ENCODE measurements around the gene POU2AF2. TPM values are rescaled to one million over a fixed set of nuclear protein-coding genes. Genes with fewer than 3 reads are reported as not detected.

The POU2AF2 gene
- total RNA-seq, 1 donor from 2014 or later, result not detected

GRCh38 chr11:111237926-111238325 is 7.6 kb upstream of the POU2AF2 start:
- Mint-ChIP-seq H3K4me3 (no peak overlapping the region), H3K9me3 (no peaks in the 10 kb centered on the region)
- intact Hi-C loops (cut with micrococcal nuclease), result loop anchor here (10.0 kb wide), 1 partner anchor 443 kb away; no protein-coding TSS in a partner anchor

GRCh38 chr11:111246956-111247355 is 1.4 kb downstream of the POU2AF2 start:
- ChIA-PET POLR2A (no interaction called here), CTCF (no interaction called here)
- Mint-ChIP-seq H3K4me1 (no peaks in the 10 kb centered on the region), H3K27me3 (peaks cover 23% of the 10 kb centered on the region), H3K4me3 (no peak overlapping the region), H3K36me3 (ENCODE audit: low read depth) (no peaks in the 10 kb centered on the region), H3K9me3 (no peaks in the 10 kb centered on the region), H3K27ac (no peak overlapping the region)
- no peak for DNase-seq
- ATAC-seq (ENCODE audit: low read depth), result no peak
- TF ChIP-seq CTCF (IDR thresholded peaks at IDR 0.05), result no peak
- intact Hi-C loops (cut with micrococcal nuclease), result no loop called here

More at GRCh38 chr11:111237926-111238325, 7.6 kb upstream of the POU2AF2 start:
- ChIA-PET CTCF (no interaction called here), POLR2A (interaction anchor here (0.6 kb wide), 1 partner anchor 791 kb away, joined by 3 read pairs; no protein-coding TSS in a partner anchor)
- no peaks in the 10 kb centered on the region for H3K36me3 Mint-ChIP-seq (ENCODE audit: low read depth)
- no peaks in the 10 kb centered on the region for H3K4me1 Mint-ChIP-seq
- peaks cover 10% of the 10 kb centered on the region for H3K27me3 Mint-ChIP-seq
- DNase-seq, result no peak
- H3K27ac Mint-ChIP-seq, result no peak overlapping the region
- TF ChIP-seq CTCF (IDR thresholded peaks at IDR 0.05), result no peak
- no peak for ATAC-seq (ENCODE audit: low read depth)

GRCh38 chr11:111250936-111251335 is 5.4 kb downstream of the POU2AF2 start:
- DNase-seq (no peak), ATAC-seq (ENCODE audit: low read depth) (no peak)
- TF ChIP-seq CTCF (IDR thresholded peaks at IDR 0.05), result no peak
- H3K27me3 Mint-ChIP-seq, result peaks cover 20% of the 10 kb centered on the region
- no peak overlapping the region for H3K4me3 Mint-ChIP-seq
- H3K27ac Mint-ChIP-seq, result no peak overlapping the region
- H3K36me3 Mint-ChIP-seq (ENCODE audit: low read depth), result no peaks in the 10 kb centered on the region
- no peaks in the 10 kb centered on the region for H3K4me1 Mint-ChIP-seq
- POLR2A ChIA-PET, result no interaction called here
- H3K9me3 Mint-ChIP-seq, result no peaks in the 10 kb centered on the region
- intact Hi-C loops (cut with micrococcal nuclease), result no loop called here
- CTCF ChIA-PET, result no interaction called here

- Mint-ChIP-seq H3K36me3 (ENCODE audit: low read depth) (no peaks in the 10 kb centered on the region), H3K27me3 (peaks cover 23% of the 10 kb centered on the region), H3K4me1 (no peaks in the 10 kb centered on the region), H3K9me3 (no peaks in the 10 kb centered on the region), H3K27ac (no peak overlapping the region), H3K4me3 (no peak overlapping the region)
- ATAC-seq (ENCODE audit: low read depth) (no peak), DNase-seq (no peak)
- intact Hi-C loops (cut with micrococcal nuclease), result no loop called here
- ChIA-PET POLR2A (interaction anchor here (0.5 to 1.0 kb wide), 2 partner anchors 30 to 985 kb away, joined by 3 to 5 read pairs; no protein-coding TSS in a partner anchor), CTCF (no interaction called here)
- no peak for TF ChIP-seq CTCF (IDR thresholded peaks at IDR 0.05)
These were observed 7.6 kb downstream of the POU2AF2 start for GRCh38 chr11:111253131-111253530.

GRCh38 chr11:111253630-111254029 is 8.1 kb downstream of the POU2AF2 start:
- POLR2A ChIA-PET, result interaction anchor here (0.8 to 1.0 kb wide), 2 partner anchors 29 to 169 kb away, joined by 3 read pairs; no protein-coding TSS in a partner anchor
- H3K4me3 Mint-ChIP-seq, result no peak overlapping the region
- CTCF ChIA-PET, result no interaction called here
- H3K27me3 Mint-ChIP-seq, result peaks cover 21% of the 10 kb centered on the region
- ATAC-seq (ENCODE audit: low read depth) (no peak), DNase-seq (no peak)
- H3K9me3 Mint-ChIP-seq, result no peaks in the 10 kb centered on the region
- no peaks in the 10 kb centered on the region for H3K36me3 Mint-ChIP-seq (ENCODE audit: low read depth)
- TF ChIP-seq CTCF (IDR thresholded peaks at IDR 0.05), result no peak
- no peak overlapping the region for H3K27ac Mint-ChIP-seq
- intact Hi-C loops (cut with micrococcal nuclease), result no loop called here
- H3K4me1 Mint-ChIP-seq, result no peaks in the 10 kb centered on the region
